K562 (cell line): ENCODE data around the gene CRIP3. TPM values are rescaled to one million over a fixed set of nuclear protein-coding genes. Genes with fewer than 3 reads are reported as not detected.

Experiments used
- BRF2 ChIP-seq: IDR thresholded peaks from 3 replicates; pipeline ENCODE4 v1.6.1; 2011; ENCODE audit warnings: borderline replicate concordance, mild to moderate bottlenecking; ENCODE audit not compliant: insufficient read length, insufficient read depth
- DIDO1 ChIP-seq: fragments of 450-650 bp; IDR thresholded peaks from 2 replicates; pipeline ENCODE4 v1.6.1; 2016; ENCODE audit warnings: low read depth, missing biosample characterization, missing genetic modification characterization
- SAFB ChIP-seq: fragments of 200-400 bp; formaldehyde crosslinking; IDR thresholded peaks from 2 replicates; pipeline ENCODE4 v1.6.1; 2017; ENCODE audit warnings: low read depth, low read length, borderline replicate concordance
- XRCC4 ChIP-seq: IDR thresholded peaks from one replicate; pipeline ENCODE4 v1.6.1; 2011; ENCODE audit not compliant: insufficient read depth, insufficient read length; ENCODE audit errors: extremely low read depth
- ZBTB34 ChIP-seq: fragments of 250-450 bp; sonication (Bioruptor Pico); IDR thresholded peaks from 2 replicates; pipeline ENCODE4 v1.8.0; 2021; ENCODE audit warnings: mild to moderate bottlenecking, moderate library complexity
- ZNF280A ChIP-seq: fragments of 450-650 bp; IDR thresholded peaks from 2 replicates; pipeline ENCODE4 v1.6.1; 2018; ENCODE audit warnings: mild to moderate bottlenecking, low read depth; ENCODE audit not compliant: partially characterized antibody
- polyA plus RNA-seq, 8 experiments: library from polyadenylated mRNA; depleted of rRNA in 4 of 8; stranded (reverse) in 5 of 8; unstranded in 3 of 8; fragments of >200 nt; fragmentation: Nextera tagmentation in 2 of 8; fragmentation: Illumina TruSeq in 1 of 8; extraction: Ambion mirVana in 2 of 8; extraction: Trizol in 1 of 8; gene quantifications; 2 replicates each; pipeline versions ENCODE4 v1.2.1 to v1.2.3, GENCODE V29; 2011 to 2014; ENCODE audit warnings: inconsistent platforms in 1 of 8, missing spikeins in 1 of 8
- total RNA-seq, 7 experiments: library from RNA; depleted of rRNA in 6 of 7; stranded (reverse); fragments of >200 nt in 6 of 7; fragmentation: Illumina TruSeq in 2 of 7; extraction: Trizol in 2 of 7; gene quantifications; 2 replicates each; pipeline versions ENCODE4 v1.2.1 to v1.2.3, GENCODE V29; 2011 to 2021; ENCODE audit warnings: low replicate concordance in 1 of 7

Gene CRIP3
- total and polyA plus RNA-seq, 9 of the 15 experiments (the other 6 are each of a cell fraction or from before 2014, with no cell fraction given), result 0.36 to 2.1 (median 0.87) TPM

- no peak for TF ChIP-seq ZBTB34 (CRISPR knock-in tag)
- TF ChIP-seq SAFB, result no peak
- no peak for TF ChIP-seq BRF2
- TF ChIP-seq DIDO1 (tag), result no peak
- no peak for TF ChIP-seq XRCC4
- no peak for TF ChIP-seq ZNF280A
These were observed 18.2 kb downstream of the CRIP3 start (continued) for GRCh38 chr6:43290339-43290904.
